Measurements from ENCODE around the gene FADS3. TPM values are rescaled to one million over a fixed set of nuclear protein-coding genes. Genes with fewer than 3 reads are reported as not detected.
A peak's percentile ranks its signal among the peaks of the same experiment; 100 is the strongest.

The FADS3 gene
- total and polyA plus RNA-seq, 2 donors (not counting 1 experiment from before 2014, with no cell fraction given): 79.9 to 224 TPM

DNA sequence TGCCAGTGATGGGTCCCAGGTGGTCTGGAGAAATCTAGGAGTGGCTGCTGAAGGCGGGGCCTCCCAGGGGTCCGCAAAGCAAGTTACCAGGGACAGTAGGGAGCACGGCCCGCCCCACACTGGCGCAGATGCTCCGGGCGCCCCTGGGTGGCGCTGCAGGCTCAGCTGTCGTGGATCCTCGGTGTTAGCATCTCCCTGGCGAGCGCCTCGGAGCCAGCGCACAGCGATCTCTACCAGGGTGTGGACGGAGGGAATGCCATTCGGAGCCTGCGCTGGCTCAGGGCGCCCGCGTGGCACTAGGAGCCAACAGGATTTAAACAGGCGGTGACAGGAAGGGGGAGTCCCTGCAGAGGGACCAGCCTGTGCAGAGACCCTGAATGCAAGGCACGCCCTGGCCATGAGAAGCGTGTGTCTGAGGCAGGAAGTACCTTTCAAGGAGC is 20.2 kb downstream of the FADS3 start:
- no peak overlapping the region for H3K4me3 ChIP-seq (replicated peaks in 1 of 4; ENCODE audit: control extremely low read depth in 1 of 4, insufficient read depth in 1 of 4, low read depth in 3 of 4, low read length in 4 of 4)
- H2AFZ ChIP-seq (ENCODE audit: low read length): peak overlapping the region; percentile 47

DNA sequence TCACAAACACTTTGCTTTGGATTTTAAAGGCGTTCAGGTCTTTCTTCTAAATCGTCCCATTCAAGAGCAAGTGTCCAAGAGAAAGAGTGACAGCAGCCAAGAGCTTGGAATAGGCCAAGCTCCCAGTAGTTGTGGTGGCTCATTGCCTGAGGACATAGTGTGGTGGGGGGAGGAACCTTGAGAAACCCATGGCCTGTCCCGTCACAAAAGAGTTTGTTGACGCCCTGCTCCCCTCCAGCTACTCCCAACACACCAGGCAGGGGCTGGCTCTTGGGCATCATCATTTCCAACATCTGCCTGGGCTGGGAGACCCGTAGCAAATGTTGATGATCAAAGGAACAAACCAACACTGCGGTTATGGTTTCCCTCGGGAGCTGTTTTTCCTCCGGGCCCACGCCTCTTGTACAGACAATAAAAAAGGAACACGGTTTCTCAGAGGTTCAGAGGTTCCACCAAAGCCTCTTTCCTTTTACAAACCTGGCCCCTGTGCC is 20.8 kb downstream of the FADS3 start:
- Histone ChIP-seq H3K9ac (ENCODE audit: insufficient read depth, low read length) (no peak overlapping the region), H3K27me3 (ENCODE audit: control insufficient read depth, insufficient read depth, low read length) (no peaks in the 10 kb centered on the region), H3K4me3 (replicated peaks in 1 of 4; ENCODE audit: control extremely low read depth in 1 of 4, insufficient read depth in 1 of 4, low read depth in 3 of 4, low read length in 4 of 4) (no peak overlapping the region), H2AFZ (ENCODE audit: low read length) (no peak overlapping the region), H4K20me1 (ENCODE audit: control insufficient read depth, extremely low read depth, insufficient read depth, low read length) (no peaks in the 10 kb centered on the region), H3K79me2 (ENCODE audit: control insufficient read depth, insufficient read depth, low read length) (no peaks in the 10 kb centered on the region), H3K4me1 (ENCODE audit: control insufficient read depth, extremely low read depth, insufficient read depth, low read length) (peaks cover 5% of the 10 kb centered on the region), H3K4me2 (ENCODE audit: extremely low read depth, insufficient read depth, low read length) (no peak overlapping the region), H3K36me3 (ENCODE audit: control insufficient read depth, insufficient read depth, low read length) (peaks cover 5% of the 10 kb centered on the region), H3K27ac (ENCODE audit: insufficient read depth, low read length) (no peak overlapping the region), H3K9me3 (ENCODE audit: control insufficient read depth, insufficient read depth, low read depth, low read length) (no peaks in the 10 kb centered on the region)
- TF ChIP-seq CTCF (conservative IDR thresholded peaks at IDR 0.05 in 1 of 2, IDR thresholded peaks at IDR 0.05 in 1 of 2; ENCODE audit: low read depth in 1 of 2, low read length in 2 of 2) (no peak), EZH2 (IDR thresholded peaks at IDR 0.05; ENCODE audit: low read length, missing control alignments) (no peak)
- DNase-seq (ENCODE audit: low read depth in 2 of 2): peak in 1 of 2 donors; percentile 12

More for the DNA sequence above, 20.2 kb downstream of the FADS3 start:
- peak overlapping the region; percentile 67 for H3K4me2 ChIP-seq (ENCODE audit: extremely low read depth, insufficient read depth, low read length)
- H3K9ac ChIP-seq (ENCODE audit: insufficient read depth, low read length): no peak overlapping the region
- H3K36me3 ChIP-seq (ENCODE audit: control insufficient read depth, insufficient read depth, low read length): peaks cover 6% of the 10 kb centered on the region
- no peaks in the 10 kb centered on the region for H3K27me3 ChIP-seq (ENCODE audit: control insufficient read depth, insufficient read depth, low read length)
- H3K4me1 ChIP-seq (ENCODE audit: control insufficient read depth, extremely low read depth, insufficient read depth, low read length): peaks cover 5% of the 10 kb centered on the region
- peak; percentile 71 to 75 for DNase-seq (ENCODE audit: low read depth in 2 of 2)
- TF ChIP-seq CTCF (conservative IDR thresholded peaks at IDR 0.05 in 1 of 2, IDR thresholded peaks at IDR 0.05 in 1 of 2; ENCODE audit: low read depth in 1 of 2, low read length in 2 of 2) (peak; percentile 81 to 83), EZH2 (IDR thresholded peaks at IDR 0.05; ENCODE audit: low read length, missing control alignments) (no peak)
- no peak overlapping the region for H3K27ac ChIP-seq (ENCODE audit: insufficient read depth, low read length)
- H4K20me1 ChIP-seq (ENCODE audit: control insufficient read depth, extremely low read depth, insufficient read depth, low read length): no peaks in the 10 kb centered on the region
- no peaks in the 10 kb centered on the region for H3K79me2 ChIP-seq (ENCODE audit: control insufficient read depth, insufficient read depth, low read length)
- no peaks in the 10 kb centered on the region for H3K9me3 ChIP-seq (ENCODE audit: control insufficient read depth, insufficient read depth, low read depth, low read length)

- no peaks in the 10 kb centered on the region for H3K9me3 ChIP-seq (ENCODE audit: control insufficient read depth, insufficient read depth, low read depth, low read length)
- peaks cover 11% of the 10 kb centered on the region for H3K36me3 ChIP-seq (ENCODE audit: control insufficient read depth, insufficient read depth, low read length)
- H3K27me3 ChIP-seq (ENCODE audit: control insufficient read depth, insufficient read depth, low read length): no peaks in the 10 kb centered on the region
- H4K20me1 ChIP-seq (ENCODE audit: control insufficient read depth, extremely low read depth, insufficient read depth, low read length): no peaks in the 10 kb centered on the region
- no peak overlapping the region for H3K4me3 ChIP-seq (replicated peaks in 1 of 4; ENCODE audit: control extremely low read depth in 1 of 4, insufficient read depth in 1 of 4, low read depth in 3 of 4, low read length in 4 of 4)
- no peak overlapping the region for H3K9ac ChIP-seq (ENCODE audit: insufficient read depth, low read length)
- DNase-seq (ENCODE audit: low read depth in 2 of 2): no peak
- no peak overlapping the region for H3K4me2 ChIP-seq (ENCODE audit: extremely low read depth, insufficient read depth, low read length)
- no peak for TF ChIP-seq CTCF (conservative IDR thresholded peaks at IDR 0.05 in 1 of 2, IDR thresholded peaks at IDR 0.05 in 1 of 2; ENCODE audit: low read depth in 1 of 2, low read length in 2 of 2)
- TF ChIP-seq EZH2 (IDR thresholded peaks at IDR 0.05; ENCODE audit: low read length, missing control alignments): no peak
- H3K27ac ChIP-seq (ENCODE audit: insufficient read depth, low read length): no peak overlapping the region
- H3K79me2 ChIP-seq (ENCODE audit: control insufficient read depth, insufficient read depth, low read length): no peaks in the 10 kb centered on the region
- peaks cover 5% of the 10 kb centered on the region for H3K4me1 ChIP-seq (ENCODE audit: control insufficient read depth, extremely low read depth, insufficient read depth, low read length)
- H2AFZ ChIP-seq (ENCODE audit: low read length): no peak overlapping the region
Measured at GRCh38 chr11:61869708-61870451, 21.5 kb downstream of the FADS3 start.

Measured in fibroblast of lung (primary cell).